NCI-H1417 treated with DMSO at 0.1 percent for 48 hours (cell line): ENCODE measurements around the gene FAM167B.

Experiments used
- DNase-seq: peaks from one replicate; lab custom pipeline; 2025; lab: John Stamatoyannopoulos, UW

Gene FAM167B

DNA sequence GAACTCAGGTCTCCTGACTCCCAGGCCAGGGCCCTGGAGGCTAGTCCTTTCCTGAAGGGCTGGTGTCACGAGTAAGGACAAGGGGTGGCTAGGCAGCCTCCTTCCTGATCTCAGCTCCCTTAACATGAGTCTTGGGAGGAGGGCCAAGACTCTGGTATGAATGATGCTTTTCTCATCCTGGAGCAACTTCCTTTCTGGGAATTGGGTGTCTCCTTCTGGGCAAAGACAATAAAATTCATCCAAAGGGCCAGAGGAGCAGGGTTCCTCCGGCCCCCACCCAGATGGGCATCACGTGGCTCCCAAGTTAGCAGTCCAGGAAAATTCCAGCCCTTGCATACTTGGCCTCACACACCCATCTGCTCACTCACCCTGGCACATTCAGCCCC, at the start of gene FAM167B:
Gene FAM167B (plus strand): TSS at position 335 of the 386 bp plus-strand sequence. CDS start 200 bp downstream, outside the sequence.
- no peak for DNase-seq

DNA sequence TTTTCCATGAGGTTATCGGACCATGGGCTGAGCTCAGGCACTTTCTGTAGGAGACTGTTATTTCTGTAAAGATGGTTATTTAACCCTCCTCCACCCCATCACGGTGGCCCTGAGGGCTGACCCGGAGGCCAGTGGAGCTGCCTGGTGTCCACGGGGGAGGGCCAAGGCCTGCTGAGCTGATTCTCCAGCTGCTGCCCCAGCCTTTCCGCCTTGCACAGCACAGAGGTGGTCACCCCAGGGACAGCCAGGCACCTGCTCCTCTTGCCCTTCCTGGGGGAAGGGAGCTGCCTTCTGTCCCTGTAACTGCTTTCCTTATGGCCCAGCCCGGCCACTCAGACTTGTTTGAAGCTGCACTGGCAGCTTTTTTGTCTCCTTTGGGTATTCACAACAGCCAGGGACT, 49.2 kb upstream of the FAM167B start:
- DNase-seq = no peak

DNA sequence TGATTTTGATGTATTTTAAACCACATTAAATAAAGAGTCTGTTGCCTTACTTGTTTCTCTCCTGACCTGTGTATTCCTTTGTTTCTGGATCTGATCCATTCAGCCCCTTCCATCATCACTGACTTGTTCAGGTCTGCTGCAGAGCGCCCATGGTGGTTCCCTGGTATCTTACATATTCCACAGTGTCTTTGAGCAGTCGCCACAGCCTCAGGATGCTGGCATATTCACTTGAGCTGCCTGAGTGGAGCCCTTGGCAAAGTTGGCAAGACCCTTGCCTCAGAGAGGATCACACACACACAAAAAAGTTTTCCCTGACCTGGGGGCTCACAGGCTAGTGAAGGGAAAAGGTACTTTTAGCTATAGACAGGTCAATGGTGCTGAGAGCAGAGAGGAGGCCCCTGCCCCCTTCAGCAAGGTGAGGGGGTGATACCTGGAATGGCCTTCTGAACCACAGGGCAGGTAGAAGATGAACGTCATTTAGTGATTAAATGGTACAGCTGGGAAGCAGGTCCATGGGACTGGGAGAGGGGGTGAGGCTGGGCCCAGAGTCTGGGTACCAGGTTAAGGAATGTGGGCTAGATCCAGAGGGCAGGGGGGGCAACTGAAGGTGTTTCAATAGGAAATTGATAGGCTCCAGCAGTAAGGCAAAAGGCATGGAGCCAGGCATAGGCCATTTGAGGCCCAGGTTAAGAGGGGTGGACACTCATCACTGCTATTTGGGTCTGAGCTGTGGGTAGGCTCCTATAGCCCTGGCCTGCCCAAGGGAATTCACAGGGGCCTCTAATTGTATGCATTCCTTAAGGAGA, 48.6 kb upstream of the FAM167B start:
- no peak for DNase-seq

DNA sequence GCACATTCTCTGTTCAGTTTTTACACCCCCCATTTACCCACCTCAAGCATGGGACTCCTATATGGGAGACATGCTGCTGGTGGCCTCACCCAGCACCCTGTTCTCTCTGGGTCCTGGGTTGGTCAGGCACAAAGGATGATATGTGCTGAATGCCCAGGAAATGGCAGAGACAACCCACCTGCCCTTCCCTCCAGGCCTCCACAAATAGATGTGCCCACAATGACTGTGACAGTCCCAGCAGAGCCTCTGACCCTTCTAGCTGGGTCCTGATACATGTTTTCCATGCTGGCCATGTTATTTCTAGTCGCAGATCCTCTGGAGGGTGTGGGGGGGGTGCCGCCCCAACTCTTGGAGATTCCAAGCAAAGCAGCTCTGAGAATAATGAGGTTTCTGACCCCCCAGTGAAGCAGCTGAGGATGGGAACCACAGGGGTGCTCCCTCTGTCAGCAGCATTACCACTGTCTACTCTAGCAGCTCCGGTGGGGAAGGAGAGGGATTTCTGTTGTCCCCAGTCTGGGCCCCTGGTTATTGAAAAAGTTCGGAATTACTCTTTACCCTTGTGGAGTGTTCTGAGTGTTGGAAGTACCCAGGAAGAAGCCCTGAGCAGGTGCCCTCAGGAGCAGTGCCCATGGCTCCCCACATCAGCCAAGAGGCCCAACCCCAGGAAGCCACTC, 47.8 kb upstream of the FAM167B start:
- DNase-seq = no peak

DNA sequence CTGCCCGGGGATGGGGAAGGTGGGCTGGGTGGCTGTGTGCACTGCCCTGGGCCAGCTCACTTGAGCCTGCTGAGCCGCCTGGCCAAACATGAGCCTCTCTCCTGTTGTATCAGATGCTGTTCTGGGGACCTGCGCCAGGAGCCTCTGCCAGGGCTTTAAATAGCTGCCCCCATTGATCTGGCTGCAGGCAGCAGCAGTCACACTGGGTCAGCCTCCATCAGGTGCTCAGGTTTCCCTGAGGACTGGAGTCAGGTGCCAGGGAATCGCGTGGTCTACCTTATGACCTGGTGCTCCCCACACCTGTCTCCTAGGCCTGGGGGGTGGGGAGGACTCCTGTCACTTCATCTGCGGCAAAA, 47.3 kb upstream of the FAM167B start:
- DNase-seq = no peak

DNA sequence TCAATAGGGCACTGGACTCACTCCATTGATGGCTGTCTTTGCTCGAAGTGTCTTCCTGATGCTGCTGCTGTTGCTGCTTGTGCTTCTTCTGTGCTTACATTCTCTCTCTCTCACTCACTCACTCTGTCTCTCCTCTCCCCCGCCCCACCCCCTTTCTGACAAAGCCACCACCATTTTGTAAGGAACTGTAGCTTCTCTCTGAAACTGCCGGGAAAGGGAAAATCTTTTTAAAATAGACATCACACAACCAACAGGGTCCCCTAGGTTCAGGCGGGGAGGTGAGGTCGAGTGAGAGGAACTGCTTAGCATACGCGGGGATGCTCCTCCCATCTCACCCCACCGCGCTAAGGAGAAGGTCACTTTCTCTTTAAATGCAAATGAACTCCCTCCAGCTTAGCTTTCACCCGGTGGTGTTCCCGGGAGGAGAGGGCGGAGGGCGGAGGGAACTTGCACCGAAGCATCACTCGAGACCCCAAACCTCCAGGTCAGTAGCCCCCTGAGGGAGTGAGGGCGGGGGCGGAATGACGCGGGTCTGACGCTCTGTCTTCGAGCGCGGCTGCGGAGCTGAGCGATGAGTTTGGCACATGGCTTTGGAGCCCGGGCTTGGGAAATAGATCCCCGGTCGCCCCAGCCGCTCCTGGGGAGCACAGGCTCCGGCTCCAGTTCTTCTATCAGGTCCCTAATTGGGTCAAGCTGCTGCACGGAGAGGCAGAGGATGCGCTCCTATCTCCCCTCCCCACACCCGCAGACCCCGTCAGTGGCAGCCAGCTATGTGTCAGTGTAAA, 46.6 kb upstream of the FAM167B start, which contains the start of gene CCDC28B:
Gene CCDC28B (plus strand): TSS at position 370 of the 785 bp plus-strand sequence. CDS start 1,341 bp downstream, outside the sequence.
- no peak for DNase-seq

DNA sequence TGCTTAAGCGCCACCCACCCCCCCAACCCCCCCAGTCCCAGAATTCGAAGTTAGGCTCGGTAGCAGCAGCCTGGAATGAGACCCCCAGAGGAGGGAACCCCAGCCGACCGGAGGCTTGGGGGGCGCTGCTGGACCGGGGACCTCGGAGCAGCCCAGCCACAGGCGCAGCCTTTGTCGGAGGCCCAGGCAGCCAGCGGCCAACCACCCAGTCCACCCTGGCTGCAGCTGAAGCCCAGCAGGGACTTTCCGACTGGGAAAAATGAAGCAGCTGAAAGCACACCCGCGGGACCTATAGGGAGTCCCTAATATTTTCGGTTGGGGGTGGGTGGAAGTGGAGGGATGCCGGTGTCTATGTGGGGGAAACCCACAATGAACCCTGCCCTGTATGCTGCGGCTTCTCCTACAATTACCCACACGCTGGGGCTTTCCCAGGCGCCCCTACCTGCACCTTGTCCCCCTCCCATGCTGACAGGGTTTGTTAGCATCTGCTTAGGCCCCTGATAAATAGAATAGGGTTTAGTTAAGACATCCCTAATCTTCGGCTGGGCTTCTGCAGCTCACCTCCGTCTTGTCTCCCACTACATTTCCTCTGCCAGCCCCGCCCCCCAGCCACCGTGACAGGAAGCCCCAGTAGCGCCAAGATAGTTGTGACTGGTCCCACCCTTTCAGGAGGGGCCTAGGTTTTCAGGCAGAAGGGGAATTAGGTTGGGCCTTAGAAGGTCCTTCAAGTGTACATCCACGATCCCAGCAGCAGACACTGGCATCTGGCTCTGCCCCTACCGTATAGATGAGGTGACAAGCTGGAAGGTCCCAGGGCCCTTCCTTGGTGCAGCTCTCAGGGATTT, 45.8 kb upstream of the FAM167B start:
- no peak for DNase-seq

DNA sequence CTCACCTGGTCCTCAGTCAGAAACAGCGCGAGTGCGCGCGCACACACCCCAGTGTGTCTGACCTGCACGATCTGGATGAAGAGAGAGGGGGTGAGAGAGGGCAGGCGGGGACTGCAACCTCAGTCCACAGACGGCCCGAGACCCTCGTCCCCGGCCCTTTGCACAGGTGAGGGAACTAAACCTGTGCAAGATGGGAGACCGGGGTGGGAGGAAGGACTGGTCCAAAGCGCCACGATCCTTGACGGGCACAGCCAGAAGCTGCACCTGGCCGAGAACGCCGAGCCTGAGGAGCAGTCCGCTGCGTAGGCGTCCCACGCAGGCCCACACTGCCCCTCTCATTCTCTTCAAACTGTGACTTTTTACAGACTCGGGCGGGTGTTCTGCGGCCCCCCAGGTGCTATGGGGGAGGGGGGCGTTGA, 42.1 kb upstream of the FAM167B start:
- no peak for DNase-seq

DNA sequence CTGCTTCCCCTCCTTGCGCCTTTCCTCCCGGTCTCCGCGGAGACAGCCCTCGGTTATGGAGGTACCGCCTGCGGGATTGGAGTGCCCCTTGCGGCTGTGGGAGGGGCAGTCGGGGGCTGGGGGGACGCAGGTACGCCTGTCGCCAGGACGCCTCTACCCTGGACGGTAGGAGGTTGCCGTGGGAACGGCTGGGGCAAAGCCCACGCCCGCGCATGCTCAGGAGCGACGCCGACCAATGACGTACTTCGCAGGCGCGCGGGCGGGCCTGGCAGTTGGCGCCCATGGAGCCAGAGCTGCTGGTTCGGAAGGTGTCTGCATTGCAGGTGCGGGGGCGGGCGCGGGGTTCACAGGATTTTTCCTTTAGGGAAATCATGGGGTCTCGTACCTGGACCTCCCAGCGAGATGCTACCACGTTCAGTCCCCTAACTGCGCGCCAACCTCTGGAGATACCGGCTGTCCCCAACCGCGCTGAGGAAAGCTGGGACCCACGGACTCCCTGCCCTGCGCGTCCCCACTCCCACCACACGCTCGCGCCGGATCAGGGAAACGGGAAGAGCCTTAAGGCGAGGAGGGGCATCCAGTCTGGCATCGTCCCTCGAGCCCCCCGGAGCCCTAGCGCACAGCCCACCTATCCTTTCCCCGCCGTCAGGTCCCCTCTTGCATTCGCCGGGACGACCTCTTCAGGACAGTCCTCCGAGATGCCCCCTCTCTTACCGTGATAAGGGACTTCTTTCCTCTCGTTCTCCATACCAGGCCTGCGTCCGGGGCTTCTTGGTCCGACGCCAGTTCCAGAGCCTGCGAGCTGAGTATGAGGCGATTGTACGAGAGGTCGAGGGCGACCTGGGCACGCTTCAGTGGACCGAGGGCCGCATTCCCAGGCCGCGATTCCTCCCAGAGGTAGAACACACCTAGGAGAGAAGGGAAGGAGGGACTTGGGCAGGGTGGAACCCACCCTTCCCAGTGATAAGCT, 41.3 kb upstream of the FAM167B start, which contains the start of gene IQCC:
Gene IQCC (plus strand): TSS at position 271 of the 970 bp plus-strand sequence. CDS start 11 bp downstream, at position 282.
- DNase-seq = peak; percentile 28

DNA sequence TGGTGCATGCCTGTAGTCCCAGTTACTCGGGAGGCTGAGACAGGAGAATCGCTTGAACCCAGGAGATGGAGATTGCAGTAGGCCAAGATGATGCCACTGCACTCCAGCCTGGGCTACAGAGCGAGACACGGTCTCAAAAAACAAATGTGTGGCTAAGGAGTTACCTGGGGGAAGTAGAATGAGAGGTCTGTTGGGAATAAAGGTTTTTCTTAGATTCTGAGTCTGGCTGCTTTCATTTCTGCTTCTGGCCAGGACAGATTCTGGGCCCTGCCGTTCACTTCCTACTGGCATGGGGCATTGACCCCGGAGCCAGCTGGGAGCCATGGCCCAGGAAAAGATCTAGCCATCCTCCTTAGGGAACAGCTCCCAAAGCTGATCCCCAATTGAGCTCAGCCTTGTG, 38.6 kb upstream of the FAM167B start:
- DNase-seq = no peak

DNA sequence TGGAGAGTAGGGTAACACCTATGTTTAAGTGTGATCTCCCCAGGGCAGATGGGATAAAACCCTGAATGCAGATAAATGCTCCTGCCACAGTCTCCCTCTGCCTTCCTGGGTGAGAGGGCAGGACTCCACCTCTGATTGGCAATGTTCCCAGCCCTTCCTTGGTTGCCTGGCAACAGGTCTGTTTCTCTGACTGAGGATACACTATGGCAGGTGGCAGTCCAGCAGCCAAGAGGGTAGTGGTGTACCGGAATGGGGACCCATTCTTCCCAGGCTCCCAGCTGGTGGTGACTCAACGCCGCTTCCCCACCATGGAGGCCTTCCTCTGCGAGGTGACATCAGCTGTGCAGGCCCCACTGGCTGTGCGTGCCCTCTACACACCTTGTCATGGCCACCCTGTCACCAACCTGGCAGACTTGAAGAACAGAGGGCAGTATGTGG, 38.1 kb upstream of the FAM167B start, which contains the start of gene DCDC2B:
Gene DCDC2B (plus strand): TSS at position 199 of the 438 bp plus-strand sequence. CDS start 5 bp downstream, at position 204.
- DNase-seq = peak; percentile 55

DNA sequence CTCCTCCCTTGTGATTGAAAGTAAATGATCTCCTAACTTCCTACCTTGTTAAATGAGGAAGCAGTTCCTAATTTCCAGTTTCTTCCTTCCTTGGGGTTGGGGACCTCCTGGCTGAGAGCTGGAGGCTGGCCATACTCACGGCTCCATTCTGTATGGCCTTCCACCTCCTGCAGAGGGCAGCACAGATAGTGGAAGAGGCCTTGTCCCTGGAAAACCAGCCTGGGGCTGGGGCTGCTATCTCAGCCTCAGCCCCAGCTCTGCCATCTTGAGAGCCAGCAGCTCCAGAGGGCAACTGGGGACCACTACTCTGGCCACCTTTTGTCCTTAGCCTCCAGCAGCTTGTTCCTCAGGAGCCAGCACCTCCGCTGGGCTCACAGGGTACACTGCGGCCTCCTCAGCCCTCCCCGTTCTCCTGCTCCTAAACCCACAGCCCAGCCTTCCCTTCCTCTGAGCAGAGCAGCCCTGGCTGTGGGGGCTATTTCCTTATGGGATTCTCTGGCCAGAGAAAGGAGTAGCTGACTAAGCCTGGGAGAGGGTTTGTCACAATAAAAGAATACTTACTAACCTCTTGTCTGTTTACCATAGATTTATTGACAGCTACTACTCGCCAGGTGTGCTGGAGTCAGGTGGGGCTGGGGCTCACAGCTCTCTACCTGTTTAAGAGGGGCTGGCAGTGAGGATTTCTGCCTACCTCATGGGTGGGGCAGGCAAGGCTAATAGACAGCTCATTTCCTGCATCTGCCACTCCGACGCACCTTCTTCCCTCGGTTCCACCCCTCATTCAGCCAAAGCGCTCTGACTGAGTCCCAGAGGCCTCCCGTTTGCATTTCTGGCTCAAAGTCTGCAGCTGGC, 31.2 kb upstream of the FAM167B start:
- DNase-seq = no peak

DNA sequence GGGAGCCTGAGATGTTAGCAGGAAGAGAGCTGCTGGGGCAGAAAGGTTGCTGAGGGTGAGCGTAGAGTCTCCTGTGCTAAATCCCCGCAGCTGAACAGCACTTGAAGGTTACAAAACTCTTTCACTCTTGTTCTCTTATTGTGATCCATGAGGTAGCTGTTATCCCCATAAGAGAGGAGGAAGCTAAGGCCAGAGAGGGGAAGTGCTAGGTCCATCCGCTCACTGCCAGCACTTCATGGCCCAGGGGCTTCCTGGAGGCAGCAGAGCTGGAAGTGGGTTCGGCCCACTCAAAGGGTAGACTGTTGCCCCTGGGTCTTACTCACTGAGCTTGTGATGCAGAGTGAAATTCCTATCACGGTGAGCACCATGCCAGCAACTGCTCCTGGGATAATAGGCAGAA, 30.5 kb upstream of the FAM167B start:
- DNase-seq = no peak

DNA sequence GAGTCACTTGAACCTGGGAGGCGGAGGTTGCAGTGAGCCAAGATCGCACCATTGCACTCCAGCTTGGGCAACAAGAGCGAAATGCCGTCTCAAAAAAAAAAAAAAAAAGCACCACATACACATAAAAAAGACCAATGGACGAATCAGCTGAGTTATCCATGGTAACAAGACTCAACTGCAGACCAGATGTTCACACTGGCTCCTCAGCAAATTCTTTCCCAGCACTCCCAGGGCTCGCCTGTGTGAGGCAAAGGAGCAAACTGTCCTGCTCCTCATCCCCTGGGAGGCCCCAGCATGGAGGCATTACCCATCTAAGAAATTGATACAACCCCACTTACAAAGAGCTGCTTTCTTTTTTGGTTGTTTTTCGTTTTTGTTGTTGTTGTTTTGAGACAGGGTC, 28.0 kb upstream of the FAM167B start:
- no peak for DNase-seq

DNA sequence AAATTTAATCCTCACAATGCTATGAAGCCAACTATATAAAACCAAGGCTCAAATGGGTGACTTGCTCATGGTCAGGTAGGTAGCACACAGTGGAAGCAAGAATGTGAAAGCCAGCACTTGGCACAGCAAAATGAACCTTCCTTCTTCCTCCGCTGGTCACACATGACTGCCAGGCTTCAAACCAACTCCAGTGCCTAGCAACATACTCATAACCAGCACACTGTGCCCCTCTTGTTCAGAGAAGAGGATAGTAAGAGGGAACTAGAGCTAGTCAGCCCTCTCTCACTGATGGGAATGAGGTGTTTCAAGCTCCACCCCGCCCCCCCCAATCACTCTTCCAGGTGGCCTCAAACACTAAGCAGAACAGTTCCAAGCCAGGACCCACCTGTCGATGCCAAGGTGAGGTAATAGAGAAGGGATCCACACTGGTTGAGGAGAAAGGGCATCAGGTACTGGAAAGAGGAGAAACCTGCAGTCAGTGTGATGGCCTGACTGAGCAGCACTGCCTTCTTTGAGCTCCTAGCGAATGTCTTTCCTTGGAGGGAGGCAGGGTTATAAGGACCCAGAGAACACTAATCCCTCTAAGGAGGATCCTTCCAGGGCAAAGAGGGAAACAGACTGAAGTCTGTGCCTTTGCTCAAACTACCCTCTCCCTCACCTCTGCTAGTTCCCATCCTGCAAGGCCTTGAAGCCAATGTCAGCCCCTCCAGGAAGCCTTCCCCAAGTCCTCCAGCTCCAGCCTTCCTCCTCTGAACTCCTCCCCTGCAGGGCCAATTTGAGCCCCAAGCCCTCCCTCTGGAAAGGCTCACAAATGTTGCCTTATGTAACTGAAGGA, 26.1 kb upstream of the FAM167B start:
- DNase-seq = no peak

DNA sequence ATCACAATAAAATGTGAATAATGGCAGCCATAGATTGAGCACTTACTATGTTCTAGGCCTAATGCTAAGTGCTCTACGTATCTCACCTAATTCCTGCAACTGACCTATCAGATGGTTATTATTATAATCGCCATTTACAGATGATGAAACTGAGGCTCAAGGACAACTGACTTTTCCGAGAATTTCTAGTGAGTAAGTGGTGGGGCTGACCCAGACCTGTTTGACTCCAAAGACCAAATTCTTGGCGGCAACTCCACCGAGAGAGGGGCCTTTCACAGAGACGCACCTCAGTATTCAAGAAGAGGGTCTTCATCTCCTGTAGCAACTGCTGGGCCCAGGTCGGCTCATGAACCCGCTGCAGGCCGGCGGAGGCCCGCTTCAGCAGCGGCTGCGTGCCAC, 25.4 kb upstream of the FAM167B start:
- no peak for DNase-seq

DNA sequence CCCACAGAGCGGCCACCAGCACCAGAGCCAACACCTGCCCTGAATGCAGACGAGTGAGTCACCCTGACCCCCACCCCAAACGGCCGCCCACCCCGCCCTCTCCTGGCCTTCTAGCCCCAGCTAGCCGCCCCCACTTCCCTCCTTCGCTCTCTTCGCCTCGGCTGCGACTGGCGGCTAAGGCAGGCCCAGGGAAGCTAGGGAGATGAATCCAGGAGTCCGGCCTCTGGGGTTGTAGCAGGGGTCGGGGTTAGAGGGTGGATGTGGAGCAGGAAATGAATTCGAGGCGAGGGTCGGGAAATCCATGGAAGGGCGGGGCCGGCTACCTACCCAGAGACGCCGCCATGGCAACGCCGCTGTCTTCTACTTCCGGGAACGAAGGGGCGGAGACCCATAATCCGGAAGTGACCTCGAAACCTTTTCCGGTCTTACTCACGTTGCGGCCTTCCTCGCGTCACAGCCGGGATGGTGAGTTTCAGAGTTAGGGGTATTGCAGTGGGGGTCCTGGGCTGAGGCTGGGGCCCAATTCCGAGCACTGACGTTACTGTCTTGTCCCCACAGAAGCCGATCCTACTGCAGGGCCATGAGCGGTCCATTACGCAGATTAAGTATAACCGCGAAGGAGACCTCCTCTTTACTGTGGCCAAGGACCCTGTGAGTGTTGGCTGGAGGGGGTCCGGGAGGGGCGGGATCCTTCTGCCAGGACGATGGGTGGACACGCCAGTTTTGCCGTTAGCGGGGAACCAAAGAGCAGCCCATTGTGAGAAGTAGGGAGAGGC, 24.9 kb upstream of the FAM167B start, which contains the start of the genes EIF3I and TMEM234:
Gene EIF3I (plus strand): TSS at position 428 of the 776 bp plus-strand sequence. CDS start 35 bp downstream, at position 463.
Gene TMEM234 (minus strand): TSS at position 374 of the 776 bp plus-strand sequence. CDS start 31 bp downstream, at position 343.
- DNase-seq = peak; percentile 60
